Caco-2 (cell line): Measurements from ENCODE around the gene SAMM50. TPM values are rescaled to one million over a fixed set of nuclear protein-coding genes. Genes with fewer than 3 reads are reported as not detected.

ENCODE experiments used
- BruUV-seq: library from RNA; stranded (reverse); fragments of 400-500 nt; replicated peaks from 2 replicates; lab custom pipeline; 2021; lab: Mats Ljungman, UMichigan
- CTCF ChIA-PET: fragments of 300-600 bp; sonication (Branson Sonifier 250); formaldehyde crosslinking; loops from one replicate; lab custom pipeline; 2022; ENCODE audit warnings: antibody characterized with exemption; lab: Charles Lee
- POLR2A ChIA-PET: fragments of 300-600 bp; sonication (Branson Sonifier 250); formaldehyde crosslinking; loops from one replicate; lab custom pipeline; 2022; ENCODE audit warnings: antibody characterized with exemption; lab: Charles Lee
- DNase-seq, 2 experiments: peaks; one replicate each; pipeline versions ENCODE4 v3.0.0 to v3.0.0-alpha.2; 2020 to 2022
- H3K27me3 ChIP-seq: replicated peaks from 2 replicates; pipeline ENCODE4 v1.6.0; 2011; ENCODE audit warnings: low read length; ENCODE audit not compliant: control insufficient read depth, insufficient read depth
- H3K36me3 ChIP-seq: 2 replicates; pipeline ENCODE4 v1.5.1; 2011; ENCODE audit warnings: low read length; ENCODE audit not compliant: control insufficient read depth, insufficient read depth
- H3K4me1 ChIP-seq: fragments of 250-450 bp; sonication (Bioruptor Pico); 2 replicates; pipeline ENCODE4 v1.5.1; 2020; ENCODE audit warnings: mild to moderate bottlenecking
- H3K4me3 ChIP-seq: 2 replicates; pipeline ENCODE4 v1.5.1; 2011; ENCODE audit warnings: low read depth, mild to moderate bottlenecking, control low read depth, low read length
- H3K9me3 ChIP-seq: fragments of 250-450 bp; sonication (Bioruptor Pico); 2 replicates; pipeline ENCODE4 v1.5.1; 2020; ENCODE audit warnings: mild to moderate bottlenecking, moderate library complexity
- H3K27ac Mint-ChIP-seq: one replicate; pipeline ENCODE4 v1.8.0; 2022; ENCODE audit warnings: mixed read lengths; ENCODE audit not compliant: unreplicated experiment
- H3K27me3 Mint-ChIP-seq: one replicate; pipeline ENCODE4 v1.8.0; 2022; ENCODE audit warnings: mixed read lengths; ENCODE audit not compliant: insufficient read depth, unreplicated experiment
- H3K36me3 Mint-ChIP-seq: one replicate; pipeline ENCODE4 v1.8.0; 2022; ENCODE audit warnings: mild to moderate bottlenecking, mixed read lengths; ENCODE audit not compliant: insufficient read depth, unreplicated experiment
- H3K4me1 Mint-ChIP-seq: one replicate; pipeline ENCODE4 v1.8.0; 2022; ENCODE audit warnings: low read depth, mixed read lengths; ENCODE audit not compliant: unreplicated experiment
- H3K4me3 Mint-ChIP-seq: one replicate; pipeline ENCODE4 v1.8.0; 2022; ENCODE audit warnings: mild to moderate bottlenecking, moderate library complexity, mixed read lengths; ENCODE audit not compliant: unreplicated experiment
- H3K9me3 Mint-ChIP-seq: one replicate; pipeline ENCODE4 v1.8.0; 2022; ENCODE audit warnings: mixed read lengths; ENCODE audit not compliant: unreplicated experiment
- intact Hi-C: fragments of 100-400 bp; cut with micrococcal nuclease; formaldehyde crosslinking; loops from one replicate; pipeline ENCODE4 v1.10.0; 2022; ENCODE audit not compliant: unreplicated experiment
- total RNA-seq: library from RNA; stranded (reverse); gene quantifications from 2 replicates; pipeline ENCODE4 v1.2.3, GENCODE V29; 2022
- TF ChIP-seq, protein P1 (sequence below), 2 experiments: fragments of 200-600 bp in 1 of 2; IDR thresholded peaks; 1 replicate in 1 of 2; 2 replicates in 1 of 2; pipeline versions ENCODE4 v1.5.1 to v1.8.0; 2011 to 2022; ENCODE audit warnings: antibody characterized with exemption in 1 of 2, control low read depth in 1 of 2, inconsistent platforms in 1 of 2, low read depth in 1 of 2, low read length in 1 of 2, mild to moderate bottlenecking in 1 of 2, moderate library complexity in 1 of 2; ENCODE audit not compliant: insufficient read depth in 1 of 2, severe bottlenecking in 1 of 2, unreplicated experiment in 1 of 2

Gene SAMM50
- total RNA-seq, 1 experiment from 2014 or later = 66.4 TPM

GRCh38 chr22:43988960-43989359 lies 33.7 kb downstream of the SAMM50 start:
- Mint-ChIP-seq H3K27ac (no peak overlapping the region), H3K27me3 (no peaks in the 10 kb centered on the region), H3K4me3 (no peak overlapping the region), H3K4me1 (peaks cover 7% of the 10 kb centered on the region), H3K9me3 (no peaks in the 10 kb centered on the region), H3K36me3 (peaks cover 62% of the 10 kb centered on the region)
- Histone ChIP-seq H3K36me3 (peaks cover 2% of the 10 kb centered on the region; the same call in 1 of the 2 replicates), H3K4me1 (no peaks in the 10 kb centered on the region), H3K4me3 (no peak overlapping the region), H3K27me3 (no peaks in the 10 kb centered on the region), H3K9me3 (no peaks in the 10 kb centered on the region)
- POLR2A ChIA-PET = no interaction called here
- TF ChIP-seq, protein P1, sequence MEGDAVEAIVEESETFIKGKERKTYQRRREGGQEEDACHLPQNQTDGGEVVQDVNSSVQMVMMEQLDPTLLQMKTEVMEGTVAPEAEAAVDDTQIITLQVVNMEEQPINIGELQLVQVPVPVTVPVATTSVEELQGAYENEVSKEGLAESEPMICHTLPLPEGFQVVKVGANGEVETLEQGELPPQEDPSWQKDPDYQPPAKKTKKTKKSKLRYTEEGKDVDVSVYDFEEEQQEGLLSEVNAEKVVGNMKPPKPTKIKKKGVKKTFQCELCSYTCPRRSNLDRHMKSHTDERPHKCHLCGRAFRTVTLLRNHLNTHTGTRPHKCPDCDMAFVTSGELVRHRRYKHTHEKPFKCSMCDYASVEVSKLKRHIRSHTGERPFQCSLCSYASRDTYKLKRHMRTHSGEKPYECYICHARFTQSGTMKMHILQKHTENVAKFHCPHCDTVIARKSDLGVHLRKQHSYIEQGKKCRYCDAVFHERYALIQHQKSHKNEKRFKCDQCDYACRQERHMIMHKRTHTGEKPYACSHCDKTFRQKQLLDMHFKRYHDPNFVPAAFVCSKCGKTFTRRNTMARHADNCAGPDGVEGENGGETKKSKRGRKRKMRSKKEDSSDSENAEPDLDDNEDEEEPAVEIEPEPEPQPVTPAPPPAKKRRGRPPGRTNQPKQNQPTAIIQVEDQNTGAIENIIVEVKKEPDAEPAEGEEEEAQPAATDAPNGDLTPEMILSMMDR (IDR thresholded peaks at IDR 0.05; ENCODE audit: insufficient read depth in 1 of 2, low read depth in 1 of 2, low read length in 1 of 2, severe bottlenecking in 1 of 2, unreplicated experiment in 1 of 2) = no peak
- no TSS peak for BruUV-seq
- CTCF ChIA-PET = no interaction called here
- DNase-seq = no peak
- intact Hi-C loops = no loop called here

DNA sequence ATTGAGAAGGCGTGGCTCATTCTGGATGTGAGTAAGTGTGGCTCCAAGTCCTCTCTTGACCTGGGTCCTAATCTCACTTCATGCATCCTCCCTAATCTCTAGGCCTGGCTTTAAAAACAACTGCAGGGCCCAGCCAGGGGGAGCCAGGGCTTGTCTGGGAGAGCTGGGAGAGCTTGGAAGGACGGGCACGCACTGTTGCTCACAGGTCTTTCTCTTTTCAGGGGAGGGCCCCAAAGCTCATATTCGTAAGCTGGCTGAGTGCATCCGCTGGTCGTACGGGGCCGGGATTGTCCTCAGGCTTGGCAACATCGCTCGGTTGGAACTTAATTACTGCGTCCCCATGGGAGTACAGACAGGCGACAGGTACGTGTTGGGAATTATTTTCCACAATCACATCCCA lies 34.8 kb downstream of the SAMM50 start:
- Mint-ChIP-seq H3K36me3 (peaks cover 65% of the 10 kb centered on the region), H3K9me3 (no peaks in the 10 kb centered on the region), H3K4me3 (no peak overlapping the region), H3K27ac (no peak overlapping the region), H3K4me1 (peaks cover 7% of the 10 kb centered on the region), H3K27me3 (no peaks in the 10 kb centered on the region)
- H3K4me3 ChIP-seq = no peak overlapping the region
- no peak for DNase-seq
- TF ChIP-seq, protein P1 (IDR thresholded peaks at IDR 0.05; ENCODE audit: insufficient read depth in 1 of 2, low read depth in 1 of 2, low read length in 1 of 2, severe bottlenecking in 1 of 2, unreplicated experiment in 1 of 2) = no peak
- H3K4me1 ChIP-seq = no peaks in the 10 kb centered on the region
- no peaks in the 10 kb centered on the region for H3K27me3 ChIP-seq
- no peaks in the 10 kb centered on the region for H3K9me3 ChIP-seq
- intact Hi-C loops = no loop called here
- BruUV-seq = no TSS peak
- peaks cover 2% of the 10 kb centered on the region; the same call in 1 of the 2 replicates for H3K36me3 ChIP-seq
- CTCF ChIA-PET = interaction anchor here (0.9 to 1.2 kb wide), 2 partner anchors 96 to 107 kb away, joined by 6 to 7 read pairs; no protein-coding TSS in a partner anchor
- POLR2A ChIA-PET = no interaction called here

- no peak overlapping the region for H3K27ac Mint-ChIP-seq
- no peak overlapping the region for H3K4me3 Mint-ChIP-seq
- H3K4me3 ChIP-seq = no peak overlapping the region
- H3K4me1 Mint-ChIP-seq = peaks cover 7% of the 10 kb centered on the region
- H3K4me1 ChIP-seq = no peaks in the 10 kb centered on the region
- no peaks in the 10 kb centered on the region for H3K9me3 ChIP-seq
- DNase-seq = no peak
- no peaks in the 10 kb centered on the region for H3K27me3 Mint-ChIP-seq
- H3K36me3 Mint-ChIP-seq = peaks cover 68% of the 10 kb centered on the region
- no TSS peak for BruUV-seq
- CTCF ChIA-PET = interaction anchor here (0.7 kb wide), 1 partner anchor 34 kb away, joined by 5 read pairs; no protein-coding TSS in a partner anchor
- H3K9me3 Mint-ChIP-seq = no peaks in the 10 kb centered on the region
- TF ChIP-seq, protein P1 (IDR thresholded peaks at IDR 0.05; ENCODE audit: insufficient read depth in 1 of 2, low read depth in 1 of 2, low read length in 1 of 2, severe bottlenecking in 1 of 2, unreplicated experiment in 1 of 2) = no peak
- H3K27me3 ChIP-seq = no peaks in the 10 kb centered on the region
- POLR2A ChIA-PET = interaction anchor here (0.7 kb wide), 1 partner anchor 18 kb away, joined by 4 read pairs; no protein-coding TSS in a partner anchor
- intact Hi-C loops = no loop called here
- peaks cover 2% of the 10 kb centered on the region; the same call in 1 of the 2 replicates for H3K36me3 ChIP-seq
These were observed 36.2 kb downstream of the SAMM50 start for GRCh38 chr22:43991316-43992020.
